Transverse colon (tissue), 4 donors: Measurements from ENCODE around the gene PRH1. TPM values are rescaled to one million over a fixed set of nuclear protein-coding genes. Genes with fewer than 3 reads are reported as not detected.

Experiments
- DNase-seq: peaks from one replicate; pipeline ENCODE4 v3.0.0-alpha.2; 2019
- H3K27ac ChIP-seq, 4 donors: fragments of 200-600 bp; sonication (generic); 2 replicates each; pipeline ENCODE4 v1.5.1; 2016 to 2018; ENCODE audit warnings: inconsistent platforms in 4 of 4
- H3K27me3 ChIP-seq: fragments of 200-600 bp; sonication (generic); 2 replicates; pipeline ENCODE4 v1.5.1; 2017; ENCODE audit warnings: inconsistent platforms
- H3K36me3 ChIP-seq, 4 donors: fragments of 200-600 bp; sonication (generic); 2 replicates each; pipeline ENCODE4 v1.5.1; 2017 to 2019; ENCODE audit warnings: inconsistent platforms in 4 of 4
- H3K4me1 ChIP-seq, 4 donors: fragments of 200-600 bp; sonication (generic); 2 replicates each; pipeline ENCODE4 v1.5.1; 2017 to 2020; ENCODE audit warnings: inconsistent platforms in 4 of 4
- H3K4me3 ChIP-seq, 4 donors: fragments of 200-600 bp; sonication (generic); 1 replicate in 1 of 4; 2 replicates in 3 of 4; pipeline versions ENCODE4 v1.5.1 to v1.6.1; 2017 to 2019; ENCODE audit warnings: inconsistent platforms in 4 of 4
- H3K9me3 ChIP-seq, 2 donors: fragments of 200-600 bp; sonication (generic); 2 replicates each; pipeline ENCODE4 v1.5.1; 2017 to 2019; ENCODE audit warnings: inconsistent platforms in 2 of 2
- CTCF ChIP-seq, 5 experiments: fragments of 200-600 bp in 3 of 5; fragments of 450-650 bp in 2 of 5; sonication (generic) in 3 of 5; IDR thresholded peaks; 1 replicate in 2 of 5; 2 replicates in 3 of 5; pipeline ENCODE4 v1.5.1; 2016 to 2017; ENCODE audit warnings: antibody characterized with exemption in 5 of 5, inconsistent platforms in 3 of 5, mild to moderate bottlenecking in 2 of 5, moderate library complexity in 1 of 5
- EP300 ChIP-seq: sonication (generic); formaldehyde crosslinking; IDR thresholded peaks from one replicate; pipeline ENCODE4 v1.6.1; 2017; ENCODE audit warnings: antibody characterized with exemption, low read depth
- POLR2A ChIP-seq: fragments of 450-650 bp; IDR thresholded peaks from one replicate; pipeline ENCODE4 v1.6.1; 2016; ENCODE audit warnings: antibody characterized with exemption, mild to moderate bottlenecking, moderate library complexity
- POLR2AphosphoS5 ChIP-seq, 3 donors: sonication (generic); formaldehyde crosslinking; IDR thresholded peaks; one replicate each; pipeline ENCODE4 v1.6.1; 2016; ENCODE audit warnings: antibody characterized with exemption in 3 of 3
- WGBS, 2 donors: methylation state at CpG; one replicate each; pipeline ENCODE4 v1.1.5; 2018; ENCODE audit warnings: low coverage in 1 of 2; 5-methylcytosine and 5-hydroxymethylcytosine counted together
- in situ Hi-C, 4 donors: fragments of 200-750 bp; cut with MboI; loops; one replicate each; pipeline versions ENCODE4 v1.15.0 to v1.15.1; 2017; ENCODE audit warnings: low sequenced_read_pairs in 3 of 4, low pct_ligation_motif_present in 1 of 4, low pct_unique_long_range_greater_than_20kb in 1 of 4
- intact Hi-C: fragments of 100-400 bp; cut with DNase I; formaldehyde crosslinking; loops from one replicate; pipeline ENCODE4 v1.15.1; 2023; ENCODE audit warnings: low total_unique reads
- total RNA-seq, 4 donors: library from RNA; depleted of rRNA; stranded (reverse); fragments of >200 nt; gene quantifications; one replicate each; pipeline ENCODE4 v1.1.0, GENCODE V29; 2016

PRH1 gene
- 10 to 100 TPM in 3 of 4 donors, 1 to 10 TPM in 1; 4.8 to 64.8 (median 32.2) TPM for total RNA-seq

DNA sequence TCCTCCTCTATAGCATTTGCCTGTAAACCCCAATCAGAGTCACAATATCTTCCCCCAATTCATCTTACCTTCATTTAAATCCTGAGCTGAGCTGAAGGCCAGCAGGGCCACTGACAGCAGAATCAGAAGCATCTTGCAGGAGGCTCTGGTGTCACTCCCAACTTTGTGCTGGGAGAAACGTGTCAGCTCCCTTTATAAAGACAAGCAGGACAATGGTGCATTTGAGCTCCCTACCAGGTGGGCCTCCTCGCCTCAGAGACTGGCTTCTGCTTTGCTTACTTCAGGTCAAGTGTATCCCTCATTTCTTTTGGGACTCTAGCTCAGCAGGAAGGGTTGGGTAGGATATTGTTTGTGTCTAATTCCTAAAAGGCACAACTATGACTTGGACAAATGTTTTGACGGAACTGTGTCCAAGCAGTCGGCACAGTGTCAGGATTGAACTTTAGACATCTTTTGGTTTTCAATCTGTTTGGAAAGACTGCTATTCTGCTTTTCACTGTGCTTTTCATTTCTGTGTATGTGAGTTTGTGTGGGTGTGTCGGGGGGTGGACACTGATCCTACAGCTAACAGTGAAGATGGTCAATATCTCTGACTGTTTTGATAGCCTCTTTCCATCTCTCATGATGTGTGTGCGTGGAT is at the start of gene PRH1:
TSS of gene PRH1 (minus strand) at position 170 of the 640 bp plus-strand sequence. CDS start at position 132, 38 bp downstream.
- TF ChIP-seq POLR2A (no peak), POLR2AphosphoS5 (IDR thresholded peaks at IDR 0.05) (no peak), CTCF (IDR thresholded peaks at IDR 0.05) (no peak), EP300 (no peak)
- no peaks in the 10 kb centered on the region for H3K9me3 ChIP-seq
- intact Hi-C loops (loop anchor here (10.0 kb wide), 1 partner anchor 1729 kb away; no protein-coding TSS in a partner anchor), in situ Hi-C loops (no loop called here)
- 94 to 95% methylated on average over 4 to 6 of the region's 6 CpGs for WGBS, 2 donors
- H3K4me1 ChIP-seq, result no peaks in the 10 kb centered on the region
- no peaks in the 10 kb centered on the region for H3K36me3 ChIP-seq
- H3K4me3 ChIP-seq, result no peak within 1 kb of the TSS
- no peaks in the 10 kb centered on the region for H3K27me3 ChIP-seq
- H3K27ac ChIP-seq, result no peak within 1 kb of the TSS
- no peak for DNase-seq

- Histone ChIP-seq H3K9me3 (no peaks in the 10 kb centered on the region), H3K36me3 (no peaks in the 10 kb centered on the region), H3K4me1 (no peaks in the 10 kb centered on the region), H3K27me3 (no peaks in the 10 kb centered on the region), H3K27ac (no peak within 1 kb of the TSS), H3K4me3 (no peak within 1 kb of the TSS)
- intact Hi-C loops, result no loop called here
- TF ChIP-seq EP300 (no peak), POLR2AphosphoS5 (IDR thresholded peaks at IDR 0.05) (no peak), POLR2A (no peak), CTCF (IDR thresholded peaks at IDR 0.05) (no peak)
- in situ Hi-C loops, result no loop called here
- no peak for DNase-seq
- WGBS, 2 donors, result 95 to 100% methylated on average over 1 to 5 of the region's 5 CpGs
Observed at GRCh38 chr12:10928746-10929286, 44.8 kb upstream of the PRH1 start, which contains the start of gene PRH2. Gene PRH2 (plus strand): TSS chr12:10929236. CDS start chr12:10929274, 38 bp downstream.

DNA sequence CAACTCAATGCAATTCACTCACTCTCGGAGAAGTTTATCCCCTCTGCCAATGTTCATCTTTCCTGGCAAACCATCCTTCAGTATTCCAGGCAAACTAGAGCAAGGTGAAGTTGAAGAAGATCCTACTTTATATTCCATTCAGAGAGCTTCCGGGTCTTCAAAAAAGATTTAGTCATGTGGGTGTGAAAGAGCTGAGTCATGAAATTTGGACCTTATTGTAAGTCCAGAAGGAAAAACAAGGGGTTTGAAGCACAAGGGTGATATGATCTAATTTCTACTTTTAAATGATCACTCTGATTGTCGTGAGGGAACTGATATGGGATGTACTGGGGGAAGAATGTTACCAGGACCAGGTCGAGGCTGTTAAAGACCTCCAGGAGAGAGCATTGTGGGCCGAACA is 42.2 kb upstream of the PRH1 start:
- WGBS, 2 donors, result 94 to 96% methylated on average over 5 of the region's 5 CpGs
- in situ Hi-C loops, result no loop called here
- H3K4me1 ChIP-seq, result no peaks in the 10 kb centered on the region

GRCh38 chr12:10919809-10920208 is 35.8 kb upstream of the PRH1 start:
- WGBS, 2 donors, result 97 to 100% methylated on average over 1 of the region's 1 CpG
- H3K9me3 ChIP-seq, result no peaks in the 10 kb centered on the region
- intact Hi-C loops, result no loop called here
- H3K4me3 ChIP-seq, result no peak overlapping the region
- H3K27me3 ChIP-seq, result no peaks in the 10 kb centered on the region
- no peaks in the 10 kb centered on the region for H3K4me1 ChIP-seq
- in situ Hi-C loops, result no loop called here
- no peak for DNase-seq
- no peaks in the 10 kb centered on the region for H3K36me3 ChIP-seq
- no peak for TF ChIP-seq POLR2AphosphoS5 (IDR thresholded peaks at IDR 0.05)
- TF ChIP-seq EP300, result no peak
- no peak for TF ChIP-seq POLR2A
- no peak for TF ChIP-seq CTCF (IDR thresholded peaks at IDR 0.05)
- H3K27ac ChIP-seq, result no peak overlapping the region

More for the DNA sequence above, 42.2 kb upstream of the PRH1 start:
- intact Hi-C loops, result no loop called here
- Histone ChIP-seq H3K27me3 (no peaks in the 10 kb centered on the region), H3K4me3 (no peak overlapping the region), H3K27ac (no peak overlapping the region), H3K36me3 (no peaks in the 10 kb centered on the region), H3K9me3 (no peaks in the 10 kb centered on the region)
- TF ChIP-seq EP300 (no peak), POLR2AphosphoS5 (IDR thresholded peaks at IDR 0.05) (no peak), POLR2A (no peak), CTCF (IDR thresholded peaks at IDR 0.05) (no peak)
- DNase-seq, result no peak
